ENCODE data around the gene VKORC1L1.
A peak's percentile ranks its signal among the peaks of the same experiment; 100 is the strongest.
"Not testable (repeated sequence)": the region's sequence is repeated elsewhere in the genome, so short reads cannot be mapped to it uniquely, and the experiment has no call there.

Gene VKORC1L1

DNA sequence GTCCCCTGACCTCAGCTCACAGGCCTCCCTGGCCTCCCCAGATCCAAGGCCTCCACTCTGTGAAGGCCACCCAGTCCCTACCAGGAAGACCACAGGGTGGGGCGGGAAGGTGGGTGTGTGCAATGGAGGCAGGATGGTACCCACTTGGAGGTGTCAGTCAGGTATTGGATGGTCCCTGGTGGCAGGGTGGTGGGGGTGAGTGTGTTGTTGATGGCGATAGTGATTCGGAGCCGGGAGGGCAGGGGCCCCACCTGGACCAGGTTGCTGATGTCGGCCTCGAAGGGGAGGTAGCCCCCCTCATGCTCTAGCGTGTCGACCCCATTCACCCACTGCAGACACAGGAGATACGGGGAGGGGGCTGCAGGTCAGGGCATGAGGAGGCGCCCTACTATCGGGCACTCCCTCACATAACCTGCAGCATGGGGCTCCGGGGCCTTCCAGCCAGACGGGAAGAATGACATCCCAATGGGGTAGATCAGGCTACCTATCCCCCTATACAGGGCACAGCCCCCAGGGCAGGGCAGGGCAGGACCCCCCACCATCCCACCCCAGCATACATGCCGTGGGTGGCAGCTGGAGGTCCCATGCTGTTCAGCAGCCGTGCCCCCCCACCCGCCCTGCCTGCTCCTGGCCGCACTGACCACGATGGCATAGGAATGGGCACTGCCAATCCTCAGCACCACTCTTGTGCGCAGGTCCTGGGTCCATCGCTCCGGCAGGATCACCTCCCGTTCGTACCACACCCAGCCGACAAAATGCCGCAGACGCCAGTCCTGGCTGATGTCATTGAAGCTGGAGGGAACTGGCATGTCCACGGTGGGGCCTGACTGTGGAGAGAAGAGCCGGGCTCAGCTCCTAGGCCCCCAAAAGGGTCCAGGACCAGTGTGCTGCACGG is 107.0 kb downstream of the VKORC1L1 start:
- Histone ChIP-seq H3K36me3 (ENCODE audit: insufficient read depth, low read length) (peaks cover 38% of the 10 kb centered on the region), H3K4me1 (ENCODE audit: insufficient read depth, low read length) (peaks cover 13% of the 10 kb centered on the region), H3K4me3 (ENCODE audit: low read length) (peak overlapping the region; percentile 94), H3K27me3 (ENCODE audit: insufficient read depth, low read length) (no peaks in the 10 kb centered on the region), H3K9me3 (ENCODE audit: low read length) (no peaks in the 10 kb centered on the region), H2AFZ (ENCODE audit: low read depth, low read length) (no peak overlapping the region)

GRCh38 chr7:65980478-65981250 is 107.8 kb downstream of the VKORC1L1 start:
- H3K4me3 ChIP-seq (ENCODE audit: low read length) = peak overlapping the region; percentile 94
- H3K4me1 ChIP-seq (ENCODE audit: insufficient read depth, low read length) = peaks cover 13% of the 10 kb centered on the region
- no peak overlapping the region for H2AFZ ChIP-seq (ENCODE audit: low read depth, low read length)
- H3K9me3 ChIP-seq (ENCODE audit: low read length) = no peaks in the 10 kb centered on the region
- H3K27me3 ChIP-seq (ENCODE audit: insufficient read depth, low read length) = no peaks in the 10 kb centered on the region
- H3K36me3 ChIP-seq (ENCODE audit: insufficient read depth, low read length) = peaks cover 32% of the 10 kb centered on the region

GRCh38 chr7:65981965-65982792 is 109.3 kb downstream of the VKORC1L1 start, which contains the start of gene GUSB:
TSS of gene GUSB (minus strand) at chr7:65982213. CDS start at chr7:65982183, 30 bp downstream.
- Histone ChIP-seq H2AFZ (ENCODE audit: low read depth, low read length) (peak within 1 kb of the TSS; percentile 91), H3K4me1 (ENCODE audit: insufficient read depth, low read length) (peaks cover 13% of the 10 kb centered on the region), H3K4me3 (ENCODE audit: low read length) (peak within 1 kb of the TSS; percentile 94), H3K27me3 (ENCODE audit: insufficient read depth, low read length) (no peaks in the 10 kb centered on the region), H3K9me3 (ENCODE audit: low read length) (no peaks in the 10 kb centered on the region), H3K36me3 (ENCODE audit: insufficient read depth, low read length) (peaks cover 21% of the 10 kb centered on the region)

GRCh38 chr7:65983965-65984658 is 111.2 kb downstream of the VKORC1L1 start:
- Histone ChIP-seq H2AFZ (ENCODE audit: low read depth, low read length) (no peak overlapping the region), H3K36me3 (ENCODE audit: insufficient read depth, low read length) (peaks cover 15% of the 10 kb centered on the region), H3K4me3 (ENCODE audit: low read length) (no peak overlapping the region), H3K9me3 (ENCODE audit: low read length) (no peaks in the 10 kb centered on the region), H3K4me1 (ENCODE audit: insufficient read depth, low read length) (peaks cover 13% of the 10 kb centered on the region), H3K27me3 (ENCODE audit: insufficient read depth, low read length) (no peaks in the 10 kb centered on the region)

DNA sequence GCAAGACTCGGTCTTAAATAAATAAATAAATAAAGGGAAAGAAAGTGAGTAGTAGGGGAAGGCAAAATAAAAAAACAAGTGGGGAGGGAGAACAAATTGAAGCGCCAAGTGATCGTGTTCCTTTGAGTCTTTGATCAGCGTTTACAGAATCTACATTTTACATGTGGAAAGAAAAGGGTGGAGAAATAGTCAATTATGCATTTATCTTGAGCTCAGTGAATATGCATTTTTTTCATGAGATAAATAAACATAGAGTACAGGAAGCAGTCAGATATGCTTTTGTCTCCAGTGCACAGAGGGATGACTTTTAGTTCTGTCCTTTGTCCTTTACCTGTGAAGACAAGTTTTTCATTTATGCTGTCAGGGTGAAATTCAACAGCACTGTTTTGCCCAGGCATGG is 115.2 kb downstream of the VKORC1L1 start:
- Histone ChIP-seq H3K36me3 (ENCODE audit: insufficient read depth, low read length) (no peaks in the 10 kb centered on the region), H3K27me3 (ENCODE audit: insufficient read depth, low read length) (no peaks in the 10 kb centered on the region), H3K4me3 (ENCODE audit: low read length) (no peak overlapping the region), H3K9me3 (ENCODE audit: low read length) (no peaks in the 10 kb centered on the region), H3K4me1 (ENCODE audit: insufficient read depth, low read length) (peaks cover 6% of the 10 kb centered on the region), H2AFZ (ENCODE audit: low read depth, low read length) (no peak overlapping the region)

DNA sequence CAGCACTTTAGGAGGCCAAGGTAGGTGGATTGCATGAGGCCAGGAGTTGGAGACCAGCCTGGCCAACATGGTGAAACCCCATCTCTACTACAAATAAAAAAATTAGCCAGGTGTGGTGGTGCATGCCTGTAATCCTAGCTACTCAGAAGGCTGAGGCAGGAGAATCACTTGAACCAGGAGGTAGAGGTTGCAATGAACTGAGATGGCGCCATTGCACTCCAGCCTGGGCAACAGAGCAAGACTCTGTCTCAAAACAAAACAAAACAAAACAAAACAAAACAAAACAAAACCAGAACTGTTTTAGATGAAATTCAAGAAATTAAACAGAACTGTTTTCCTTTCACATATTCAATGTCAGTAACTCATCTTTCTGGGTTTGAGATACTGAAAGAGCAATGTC is 115.6 kb downstream of the VKORC1L1 start:
- not testable (repeated sequence) for H3K4me3 ChIP-seq (ENCODE audit: low read length); H3K9me3 ChIP-seq (ENCODE audit: low read length); H3K4me1 ChIP-seq (ENCODE audit: insufficient read depth, low read length); H3K27me3 ChIP-seq (ENCODE audit: insufficient read depth, low read length); H2AFZ ChIP-seq (ENCODE audit: low read depth, low read length); H3K36me3 ChIP-seq (ENCODE audit: insufficient read depth, low read length)

DNA sequence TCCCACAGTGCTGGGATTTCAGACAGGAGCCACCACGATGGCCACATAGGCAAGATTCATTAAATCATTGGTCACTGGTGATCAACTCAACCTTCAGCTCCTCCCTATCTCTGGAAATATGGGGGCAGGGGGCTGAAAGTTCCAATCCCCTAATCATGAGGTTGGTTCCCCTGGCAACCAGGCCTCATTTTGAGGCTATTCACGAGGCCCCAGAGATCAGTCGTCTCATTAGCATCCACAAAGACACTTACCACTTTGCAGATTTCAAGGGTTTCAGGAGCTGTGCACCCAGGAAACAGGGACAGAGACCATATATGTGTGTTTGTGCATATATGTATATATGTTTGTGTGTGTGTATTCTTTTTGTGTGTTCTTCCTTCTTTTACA is 116.8 kb downstream of the VKORC1L1 start:
- no peaks in the 10 kb centered on the region for H3K27me3 ChIP-seq (ENCODE audit: insufficient read depth, low read length)
- H3K36me3 ChIP-seq (ENCODE audit: insufficient read depth, low read length) = no peaks in the 10 kb centered on the region
- H2AFZ ChIP-seq (ENCODE audit: low read depth, low read length) = peak overlapping the region; percentile 27
- no peaks in the 10 kb centered on the region for H3K9me3 ChIP-seq (ENCODE audit: low read length)
- H3K4me1 ChIP-seq (ENCODE audit: insufficient read depth, low read length) = peaks cover 6% of the 10 kb centered on the region
- no peak overlapping the region for H3K4me3 ChIP-seq (ENCODE audit: low read length)

- H3K36me3 ChIP-seq (ENCODE audit: insufficient read depth, low read length); H2AFZ ChIP-seq (ENCODE audit: low read depth, low read length); H3K9me3 ChIP-seq (ENCODE audit: low read length); H3K4me1 ChIP-seq (ENCODE audit: insufficient read depth, low read length); H3K4me3 ChIP-seq (ENCODE audit: low read length); H3K27me3 ChIP-seq (ENCODE audit: insufficient read depth, low read length): not testable (repeated sequence)
Observed at GRCh38 chr7:65991829-65992228, 119.0 kb downstream of the VKORC1L1 start.

DNA sequence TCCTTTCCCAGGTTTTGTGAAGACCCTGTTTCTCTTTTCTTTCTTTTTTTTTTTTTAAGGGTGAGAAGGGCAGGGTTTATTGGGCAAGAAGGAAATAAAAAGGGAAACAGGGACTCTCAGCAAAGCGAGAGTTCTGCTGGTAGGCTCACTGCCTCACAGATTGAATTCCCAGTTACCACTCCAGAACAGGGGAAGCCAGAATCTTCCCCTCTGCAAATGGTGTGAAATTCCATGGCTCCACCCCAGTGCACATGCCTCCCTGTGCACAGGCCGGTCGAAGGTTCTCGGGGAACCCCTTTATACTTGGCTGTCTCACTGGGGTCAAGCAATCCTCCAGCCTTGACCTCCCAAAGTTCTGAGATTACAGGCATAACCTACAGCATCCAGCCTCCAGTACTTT is 119.7 kb downstream of the VKORC1L1 start:
- Histone ChIP-seq H3K4me1 (ENCODE audit: insufficient read depth, low read length) (peaks cover 6% of the 10 kb centered on the region), H3K4me3 (ENCODE audit: low read length) (no peak overlapping the region), H3K36me3 (ENCODE audit: insufficient read depth, low read length) (no peaks in the 10 kb centered on the region), H2AFZ (ENCODE audit: low read depth, low read length) (no peak overlapping the region), H3K27me3 (ENCODE audit: insufficient read depth, low read length) (no peaks in the 10 kb centered on the region), H3K9me3 (ENCODE audit: low read length) (no peaks in the 10 kb centered on the region)

- H3K9me3 ChIP-seq (ENCODE audit: low read length); H3K4me1 ChIP-seq (ENCODE audit: insufficient read depth, low read length); H3K27me3 ChIP-seq (ENCODE audit: insufficient read depth, low read length); H3K36me3 ChIP-seq (ENCODE audit: insufficient read depth, low read length); H3K4me3 ChIP-seq (ENCODE audit: low read length); H2AFZ ChIP-seq (ENCODE audit: low read depth, low read length): not testable (repeated sequence)
Observed at GRCh38 chr7:65994984-65995383, 122.1 kb downstream of the VKORC1L1 start.

- H3K9me3 ChIP-seq (ENCODE audit: low read length); H3K36me3 ChIP-seq (ENCODE audit: insufficient read depth, low read length); H3K4me3 ChIP-seq (ENCODE audit: low read length); H2AFZ ChIP-seq (ENCODE audit: low read depth, low read length); H3K4me1 ChIP-seq (ENCODE audit: insufficient read depth, low read length); H3K27me3 ChIP-seq (ENCODE audit: insufficient read depth, low read length): not testable (repeated sequence)
Observed at GRCh38 chr7:66000823-66001417, 128.0 kb downstream of the VKORC1L1 start.

DNA sequence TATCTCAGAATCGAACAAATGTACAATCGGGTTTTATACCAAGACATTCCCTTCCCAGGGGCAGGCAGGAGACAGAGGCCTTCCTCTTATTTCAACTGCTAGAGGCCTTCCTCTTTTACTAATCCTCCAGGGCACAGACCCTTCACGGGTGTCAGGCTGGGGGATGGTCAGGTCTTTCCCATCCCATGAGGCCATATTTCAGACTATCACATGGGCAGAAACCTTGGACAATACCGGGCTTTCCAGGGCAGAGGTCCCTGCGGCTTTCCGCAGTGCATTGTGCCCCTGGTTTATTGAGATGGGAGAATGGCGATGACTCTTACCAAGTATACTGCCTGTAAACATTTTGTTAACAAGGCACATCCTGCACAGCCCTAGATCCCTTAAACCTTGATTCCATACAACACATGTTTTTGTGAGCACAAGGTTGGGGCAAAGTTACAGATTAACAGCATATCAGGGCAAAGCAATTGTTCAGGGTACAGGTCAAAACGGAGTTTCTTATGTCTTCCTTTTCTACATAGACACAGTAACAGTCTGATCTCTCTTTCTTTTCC is 132.3 kb downstream of the VKORC1L1 start:
- not testable (repeated sequence) for H3K4me1 ChIP-seq (ENCODE audit: insufficient read depth, low read length); H3K27me3 ChIP-seq (ENCODE audit: insufficient read depth, low read length); H3K36me3 ChIP-seq (ENCODE audit: insufficient read depth, low read length); H3K9me3 ChIP-seq (ENCODE audit: low read length); H3K4me3 ChIP-seq (ENCODE audit: low read length)
- peak overlapping the region; percentile 73 for H2AFZ ChIP-seq (ENCODE audit: low read depth, low read length)

All from neuron (in vitro differentiated cells).